MV-4-11 (cell line): ENCODE measurements around the gene NIPAL3.
"Not testable (repeated sequence)": the region's sequence is repeated elsewhere in the genome, so short reads cannot be mapped to it uniquely, and the experiment has no call there.

ENCODE experiments used
- DNase-seq: peaks from one replicate; lab custom pipeline; 2025; lab: John Stamatoyannopoulos, UW

The NIPAL3 gene

GRCh38 chr1:24459551-24460266, 44.1 kb downstream of the NIPAL3 start:
- DNase-seq: no peak

- not testable (repeated sequence) for DNase-seq
Measured at GRCh38 chr1:24462128-24462527, 46.5 kb downstream of the NIPAL3 start.

GRCh38 chr1:24463776-24464735, 48.5 kb downstream of the NIPAL3 start:
- no peak for DNase-seq

GRCh38 chr1:24465099-24465498, 49.5 kb downstream of the NIPAL3 start:
- DNase-seq: no peak

- DNase-seq: peak; percentile 30
Measured at GRCh38 chr1:24465638-24466037, 50.0 kb downstream of the NIPAL3 start.

GRCh38 chr1:24468685-24469316, 53.2 kb downstream of the NIPAL3 start:
- DNase-seq: no peak

GRCh38 chr1:24470592-24470991, 55.0 kb downstream of the NIPAL3 start:
- DNase-seq: peak; percentile 47

GRCh38 chr1:24472527-24473251, 57.1 kb downstream of the NIPAL3 start:
- DNase-seq: no peak

- DNase-seq: no peak
Measured at GRCh38 chr1:24474193-24474592, 58.6 kb downstream of the NIPAL3 start.

- no peak for DNase-seq
Measured at GRCh38 chr1:24475700-24476099, 60.1 kb downstream of the NIPAL3 start.

- no peak for DNase-seq
Measured at GRCh38 chr1:24476571-24476970, 61.0 kb downstream of the NIPAL3 start.

- DNase-seq: no peak
Measured at GRCh38 chr1:24477309-24477708, 61.7 kb downstream of the NIPAL3 start.

- DNase-seq: peak; percentile 96
Measured at GRCh38 chr1:24481101-24481500, 65.5 kb downstream of the NIPAL3 start.

GRCh38 chr1:24481843-24482610, 66.4 kb downstream of the NIPAL3 start:
- peak; percentile 49 for DNase-seq

- no peak for DNase-seq
Measured at GRCh38 chr1:24483441-24483840, 67.8 kb downstream of the NIPAL3 start.

- no peak for DNase-seq
Measured at GRCh38 chr1:24484199-24484598, 68.6 kb downstream of the NIPAL3 start.

GRCh38 chr1:24486331-24487065, 70.9 kb downstream of the NIPAL3 start:
- DNase-seq: no peak

GRCh38 chr1:24487455-24487854, 71.9 kb downstream of the NIPAL3 start:
- DNase-seq: no peak

GRCh38 chr1:24488159-24488558, 72.6 kb downstream of the NIPAL3 start:
- DNase-seq: not testable (repeated sequence)

GRCh38 chr1:24489674-24490073, 74.1 kb downstream of the NIPAL3 start:
- no peak for DNase-seq
